Fibroblast of skin of left quadriceps (primary cell): ENCODE results near the gene CLEC16A.
"Not testable (repeated sequence)": the region's sequence is repeated elsewhere in the genome, so short reads cannot be mapped to it uniquely, and the experiment has no call there.

Source experiments
- DNase-seq, 2 experiments: peaks; one replicate each; pipeline ENCODE4 v3.0.0-alpha.2; 2013; ENCODE audit warnings: low read depth in 2 of 2

Gene CLEC16A

GRCh38 chr16:11219178-11219577 is 274.8 kb downstream of the CLEC16A start:
- DNase-seq, result no peak

GRCh38 chr16:11220507-11220906 is 276.1 kb downstream of the CLEC16A start:
- DNase-seq, result not testable (repeated sequence)

DNA sequence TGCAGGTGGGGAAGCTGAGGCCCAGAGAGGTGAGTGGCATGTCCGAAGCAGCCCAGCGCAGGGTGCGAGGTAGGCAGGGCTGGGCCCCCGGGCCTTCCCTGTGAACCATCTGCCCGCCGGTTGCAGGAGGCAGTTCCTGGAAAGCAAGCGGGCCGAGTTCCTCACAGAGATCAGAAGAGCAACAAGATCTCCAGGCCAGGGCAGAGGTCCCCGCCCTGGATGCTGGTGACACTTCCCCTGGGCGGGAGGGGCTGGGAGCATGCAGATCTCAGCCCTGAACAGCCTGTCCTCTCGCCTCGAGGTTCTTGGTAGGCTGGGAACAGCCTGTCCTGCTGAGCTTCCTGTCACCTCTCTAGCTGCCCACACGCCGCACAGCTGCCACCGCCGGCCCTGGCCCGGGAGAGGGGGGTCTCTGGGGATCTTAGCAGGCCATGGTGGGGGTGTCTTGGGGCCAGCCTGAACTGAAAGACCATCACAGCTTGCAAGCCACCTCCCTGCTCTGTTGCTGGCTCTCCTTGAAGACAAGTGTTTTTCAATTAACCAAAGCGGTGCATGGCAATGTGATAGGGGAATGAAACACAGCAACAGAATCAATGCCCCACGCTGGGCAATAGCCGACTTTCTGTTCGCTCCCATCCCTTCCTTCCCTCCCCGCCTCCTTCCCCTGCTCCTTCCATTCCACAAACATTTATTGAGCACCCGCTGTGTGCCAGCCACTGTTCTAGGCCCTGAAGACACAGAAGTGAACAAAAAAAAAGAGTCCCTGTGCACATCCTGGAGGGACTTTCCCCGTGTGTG is 279.9 kb downstream of the CLEC16A start:
- no peak for DNase-seq

- DNase-seq, result no peak
Observed at GRCh38 chr16:11224894-11225676, 280.7 kb downstream of the CLEC16A start.

- DNase-seq, result no peak
Observed at GRCh38 chr16:11225677-11226549, 281.5 kb downstream of the CLEC16A start.

DNA sequence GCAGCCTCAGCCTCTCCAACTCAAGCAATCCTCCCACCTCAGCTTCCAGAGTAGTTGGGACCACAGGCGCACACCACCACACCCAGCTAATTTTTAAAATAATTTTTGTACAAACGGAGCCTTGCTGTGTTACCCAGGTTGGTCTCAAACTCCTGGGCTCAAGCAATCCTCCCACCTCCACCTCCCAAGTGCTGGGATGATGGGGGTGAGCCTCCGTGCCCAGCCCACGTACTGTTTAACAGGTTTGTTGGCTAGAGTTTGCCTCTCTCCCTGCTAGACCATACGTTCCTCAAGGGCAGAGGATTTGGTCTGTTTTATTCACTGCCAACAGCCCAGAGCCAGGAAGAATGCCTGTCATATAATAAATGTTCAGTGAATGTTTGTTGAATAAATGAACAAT is 285.1 kb downstream of the CLEC16A start:
- no peak for DNase-seq

DNA sequence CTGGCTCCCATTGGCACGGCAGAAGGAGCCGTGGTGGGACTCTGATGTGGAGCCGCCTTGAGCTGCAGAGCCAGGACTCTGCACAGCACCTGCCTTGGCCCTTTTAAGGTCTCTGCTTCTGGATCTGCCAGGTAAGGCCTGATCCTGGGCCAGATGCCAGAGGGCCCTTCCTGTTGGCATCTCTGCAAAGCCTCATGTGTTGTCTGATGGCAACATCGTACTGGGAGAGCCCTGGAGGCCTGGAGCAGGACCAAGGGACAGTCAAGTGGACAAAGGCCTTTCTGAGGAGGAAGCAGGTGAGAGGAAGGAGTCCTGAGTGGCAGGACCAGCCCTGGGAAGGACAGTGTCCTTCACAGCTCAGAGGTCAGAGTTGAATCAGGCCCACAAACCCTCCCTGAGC is 285.5 kb downstream of the CLEC16A start:
- DNase-seq, result no peak

GRCh38 chr16:11231367-11231970 is 287.1 kb downstream of the CLEC16A start:
- DNase-seq, result no peak
